ENCODE data around the gene SLC35B4.

SLC35B4 gene

GRCh38 chr7:134316539-134317344 lies at the start of gene SLC35B4:
SLC35B4 (minus strand) TSS chr7:134316930; CDS start chr7:134316751, 179 bp downstream.
- peak; percentile 98 for DNase-seq (ENCODE audit: low spot score)

GRCh38 chr7:134366481-134366880 lies 49.8 kb upstream of the SLC35B4 start:
- no peak for DNase-seq (ENCODE audit: low spot score)

GRCh38 chr7:134365341-134366054 lies 48.8 kb upstream of the SLC35B4 start:
- peak; percentile 65 for DNase-seq (ENCODE audit: low spot score)

GRCh38 chr7:134364619-134365037 lies 47.9 kb upstream of the SLC35B4 start:
- peak; percentile 68 for DNase-seq (ENCODE audit: low spot score)

- no peak for DNase-seq (ENCODE audit: low spot score)
Observed at GRCh38 chr7:134362587-134363483, 46.1 kb upstream of the SLC35B4 start.

- DNase-seq (ENCODE audit: low spot score) = no peak
Observed at GRCh38 chr7:134359787-134360432, 43.2 kb upstream of the SLC35B4 start.

- DNase-seq (ENCODE audit: low spot score) = no peak
Observed at GRCh38 chr7:134357486-134357885, 40.8 kb upstream of the SLC35B4 start.

- DNase-seq (ENCODE audit: low spot score) = no peak
Observed at GRCh38 chr7:134356421-134356936, 39.7 kb upstream of the SLC35B4 start.

GRCh38 chr7:134355927-134356326 lies 39.2 kb upstream of the SLC35B4 start:
- DNase-seq (ENCODE audit: low spot score) = peak; percentile 57

GRCh38 chr7:134355004-134355525 lies 38.3 kb upstream of the SLC35B4 start:
- DNase-seq (ENCODE audit: low spot score) = no peak

- DNase-seq (ENCODE audit: low spot score) = no peak
Observed at GRCh38 chr7:134353411-134353810, 36.7 kb upstream of the SLC35B4 start.

GRCh38 chr7:134351424-134351823 lies 34.7 kb upstream of the SLC35B4 start:
- no peak for DNase-seq (ENCODE audit: low spot score)

- no peak for DNase-seq (ENCODE audit: low spot score)
Observed at GRCh38 chr7:134350709-134351108, 34.0 kb upstream of the SLC35B4 start.

GRCh38 chr7:134347567-134347966 lies 30.8 kb upstream of the SLC35B4 start:
- DNase-seq (ENCODE audit: low spot score) = no peak

- no peak for DNase-seq (ENCODE audit: low spot score)
Observed at GRCh38 chr7:134343796-134344195, 27.1 kb upstream of the SLC35B4 start.

GRCh38 chr7:134343136-134343535 lies 26.4 kb upstream of the SLC35B4 start:
- DNase-seq (ENCODE audit: low spot score) = no peak

- DNase-seq (ENCODE audit: low spot score) = no peak
Observed at GRCh38 chr7:134339475-134339874, 22.7 kb upstream of the SLC35B4 start.

GRCh38 chr7:134337980-134338379 lies 21.2 kb upstream of the SLC35B4 start:
- DNase-seq (ENCODE audit: low spot score) = no peak

GRCh38 chr7:134334408-134334807 lies 17.7 kb upstream of the SLC35B4 start:
- DNase-seq (ENCODE audit: low spot score) = no peak

GRCh38 chr7:134333943-134334342 lies 17.2 kb upstream of the SLC35B4 start:
- DNase-seq (ENCODE audit: low spot score) = no peak

- DNase-seq (ENCODE audit: low spot score) = no peak
Observed at GRCh38 chr7:134332892-134333291, 16.2 kb upstream of the SLC35B4 start.

All from AG08395 (cell line).